ENCODE results near the gene SPATS2. TPM values are rescaled to one million over a fixed set of nuclear protein-coding genes. Genes with fewer than 3 reads are reported as not detected.

The SPATS2 gene
- total RNA-seq, 3 donors from 2014 or later (not counting 1 experiment from before 2014, with no cell fraction given): 14.6 to 18.4 (median 15.4) TPM

DNA sequence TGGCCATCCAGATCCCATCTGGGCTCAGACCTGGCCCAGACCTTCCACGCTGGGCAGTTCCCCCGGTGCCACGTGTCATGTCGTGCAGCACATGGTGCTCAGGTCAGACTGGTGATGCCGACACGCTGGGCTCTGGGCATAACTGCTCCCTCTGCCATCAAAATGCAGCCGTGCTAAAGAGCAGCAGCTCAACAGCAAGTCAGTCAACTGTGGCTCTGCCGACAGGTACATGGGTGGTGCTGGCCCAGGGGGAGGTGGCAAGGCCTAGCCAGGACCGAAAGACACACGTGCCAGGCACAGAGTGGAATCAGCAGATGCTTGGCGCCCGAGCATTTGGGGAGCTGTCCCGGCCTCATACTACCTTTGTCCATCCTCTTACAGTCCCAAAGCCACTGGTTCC, 199.1 kb downstream of the SPATS2 start:
- DNase-seq: no peak
- 97% methylated on average over 13 of the region's 13 CpGs for WGBS (ENCODE audit: insufficient coverage)
- intact Hi-C loops (cut with micrococcal nuclease): no loop called here
- Mint-ChIP-seq H3K4me3 (no peak overlapping the region), H3K27ac (no peak overlapping the region), H3K27me3 (ENCODE audit: low read depth in 2 of 2) (no peaks in the 10 kb centered on the region), H3K4me1 (peaks cover 57 to 60% of the 10 kb centered on the region in 2 donors), H3K36me3 (peaks cover 11% of the 10 kb centered on the region), H3K9me3 (no peaks in the 10 kb centered on the region)
- H3K36me3 ChIP-seq (ENCODE audit: control insufficient read depth, insufficient read depth, low read length): peaks cover 31% of the 10 kb centered on the region
- H3K4me3 ChIP-seq (ENCODE audit: low read length): no peak overlapping the region
- H3K4me1 ChIP-seq (ENCODE audit: control insufficient read depth, insufficient read depth, low read length): peaks cover 55% of the 10 kb centered on the region
- no peak for ATAC-seq
- H3K9me3 ChIP-seq (ENCODE audit: control insufficient read depth, insufficient read depth, low read length): no peaks in the 10 kb centered on the region
- TF ChIP-seq, protein P1, sequence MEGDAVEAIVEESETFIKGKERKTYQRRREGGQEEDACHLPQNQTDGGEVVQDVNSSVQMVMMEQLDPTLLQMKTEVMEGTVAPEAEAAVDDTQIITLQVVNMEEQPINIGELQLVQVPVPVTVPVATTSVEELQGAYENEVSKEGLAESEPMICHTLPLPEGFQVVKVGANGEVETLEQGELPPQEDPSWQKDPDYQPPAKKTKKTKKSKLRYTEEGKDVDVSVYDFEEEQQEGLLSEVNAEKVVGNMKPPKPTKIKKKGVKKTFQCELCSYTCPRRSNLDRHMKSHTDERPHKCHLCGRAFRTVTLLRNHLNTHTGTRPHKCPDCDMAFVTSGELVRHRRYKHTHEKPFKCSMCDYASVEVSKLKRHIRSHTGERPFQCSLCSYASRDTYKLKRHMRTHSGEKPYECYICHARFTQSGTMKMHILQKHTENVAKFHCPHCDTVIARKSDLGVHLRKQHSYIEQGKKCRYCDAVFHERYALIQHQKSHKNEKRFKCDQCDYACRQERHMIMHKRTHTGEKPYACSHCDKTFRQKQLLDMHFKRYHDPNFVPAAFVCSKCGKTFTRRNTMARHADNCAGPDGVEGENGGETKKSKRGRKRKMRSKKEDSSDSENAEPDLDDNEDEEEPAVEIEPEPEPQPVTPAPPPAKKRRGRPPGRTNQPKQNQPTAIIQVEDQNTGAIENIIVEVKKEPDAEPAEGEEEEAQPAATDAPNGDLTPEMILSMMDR (IDR thresholded peaks at IDR 0.05): no peak
- no peak overlapping the region for H3K27ac ChIP-seq (ENCODE audit: low read length)
- no peaks in the 10 kb centered on the region for H3K27me3 ChIP-seq (ENCODE audit: control insufficient read depth, insufficient read depth, low read length)

GRCh38 chr12:49567302-49567610, 200.0 kb downstream of the SPATS2 start:
- H3K4me1 ChIP-seq (ENCODE audit: control insufficient read depth, insufficient read depth, low read length): peaks cover 55% of the 10 kb centered on the region
- TF ChIP-seq, protein P1 (IDR thresholded peaks at IDR 0.05): no peak
- Mint-ChIP-seq H3K9me3 (no peaks in the 10 kb centered on the region), H3K27ac (peak overlapping the region; percentile 97 to 99), H3K36me3 (peaks cover 6% of the 10 kb centered on the region), H3K27me3 (ENCODE audit: low read depth in 2 of 2) (no peaks in the 10 kb centered on the region), H3K4me1 (peaks cover 57 to 58% of the 10 kb centered on the region in 2 donors), H3K4me3 (peak overlapping the region; percentile 100)
- peak in 2 of 3 donors; percentile 5 to 17 for ATAC-seq
- WGBS (ENCODE audit: insufficient coverage): 2% methylated on average over 11 of the region's 11 CpGs
- no peak for DNase-seq
- H3K4me3 ChIP-seq (ENCODE audit: low read length): peak overlapping the region; percentile 85
- H3K36me3 ChIP-seq (ENCODE audit: control insufficient read depth, insufficient read depth, low read length): peaks cover 24% of the 10 kb centered on the region
- intact Hi-C loops (cut with micrococcal nuclease): no loop called here
- H3K27ac ChIP-seq (ENCODE audit: low read length): peak overlapping the region; percentile 95
- no peaks in the 10 kb centered on the region for H3K27me3 ChIP-seq (ENCODE audit: control insufficient read depth, insufficient read depth, low read length)
- H3K9me3 ChIP-seq (ENCODE audit: control insufficient read depth, insufficient read depth, low read length): no peaks in the 10 kb centered on the region

- Mint-ChIP-seq H3K36me3 (peaks cover under 1% of the 10 kb centered on the region), H3K9me3 (no peaks in the 10 kb centered on the region), H3K4me3 (peak within 1 kb of the TSS; percentile 100), H3K4me1 (peaks cover 57 to 58% of the 10 kb centered on the region in 2 donors), H3K27me3 (ENCODE audit: low read depth in 2 of 2) (no peaks in the 10 kb centered on the region), H3K27ac (peak within 1 kb of the TSS; percentile 97 to 99)
- intact Hi-C loops (cut with micrococcal nuclease): no loop called here
- Histone ChIP-seq H3K9me3 (ENCODE audit: control insufficient read depth, insufficient read depth, low read length) (no peaks in the 10 kb centered on the region), H3K27me3 (ENCODE audit: control insufficient read depth, insufficient read depth, low read length) (no peaks in the 10 kb centered on the region), H3K4me1 (ENCODE audit: control insufficient read depth, insufficient read depth, low read length) (peaks cover 55% of the 10 kb centered on the region), H3K36me3 (ENCODE audit: control insufficient read depth, insufficient read depth, low read length) (peaks cover 18% of the 10 kb centered on the region), H3K4me3 (ENCODE audit: low read length) (peak within 1 kb of the TSS; percentile 85), H3K27ac (ENCODE audit: low read length) (peak within 1 kb of the TSS; percentile 95)
- ATAC-seq (peak; percentile 90 to 91 (median 90)), DNase-seq (peak; percentile 83 to 96)
- TF ChIP-seq, protein P1 (IDR thresholded peaks at IDR 0.05): no peak
- WGBS (ENCODE audit: insufficient coverage): under 1% methylated on average over 54 of the region's 54 CpGs
Observed at GRCh38 chr12:49567611-49568441, 200.6 kb downstream of the SPATS2 start, which contains the start of gene MCRS1. TSS of gene MCRS1 (minus strand) at chr12:49568142. CDS start at chr12:49566731, 1,411 bp downstream.

Measured in natural killer cell (primary cell).